T-helper 9 cell (primary cell): Measurements from ENCODE around the gene GRIK1.

Source experiments
- DNase-seq: peaks from one replicate; pipeline ENCODE4 v3.0.0-alpha.2; 2020

Gene GRIK1

DNA sequence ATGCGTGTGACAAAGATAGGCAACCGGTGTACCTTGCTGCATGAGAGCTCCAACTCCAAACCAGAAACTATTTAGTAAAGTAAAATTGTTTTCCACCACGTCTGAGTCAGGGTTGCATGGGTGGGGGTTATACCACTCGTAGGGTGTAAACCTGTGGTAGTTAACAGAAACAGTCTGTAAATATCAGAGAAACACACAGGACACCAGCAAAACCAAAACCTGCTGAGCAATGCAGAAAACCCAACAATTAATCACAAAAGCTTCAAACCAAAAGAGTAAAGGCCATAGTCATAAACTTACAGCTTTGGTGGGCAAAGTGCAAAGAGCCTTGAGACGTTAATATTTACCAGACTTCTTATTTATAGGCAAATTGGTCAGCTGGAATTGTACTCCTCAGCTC lies 358.4 kb downstream of the GRIK1 start:
- no peak for DNase-seq

DNA sequence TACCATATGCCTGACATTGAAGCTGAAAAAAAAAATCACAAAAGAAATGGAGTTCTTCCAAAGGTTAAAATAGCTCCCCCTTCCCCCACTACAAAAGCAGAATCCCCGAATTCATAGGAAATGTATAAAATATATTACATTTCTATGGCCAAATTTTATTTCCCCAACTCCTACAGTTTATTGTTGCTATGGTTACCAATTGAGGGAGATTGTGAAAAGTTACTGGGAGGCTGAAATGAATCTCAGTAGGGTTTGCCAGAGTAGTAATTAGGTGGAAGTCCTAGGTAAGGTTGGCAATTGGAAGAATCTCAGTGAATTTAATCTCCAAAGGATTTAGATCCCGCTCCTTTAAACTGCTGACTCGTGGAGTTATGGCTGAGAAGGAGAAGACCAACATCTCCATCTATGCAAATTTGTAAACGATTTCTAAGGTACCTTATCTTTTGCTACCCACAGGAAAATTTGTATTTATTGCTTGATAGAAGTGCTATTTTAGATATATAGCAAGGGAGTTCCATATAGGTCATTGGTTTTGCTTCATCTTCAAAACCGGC lies 359.0 kb downstream of the GRIK1 start:
- no peak for DNase-seq

DNA sequence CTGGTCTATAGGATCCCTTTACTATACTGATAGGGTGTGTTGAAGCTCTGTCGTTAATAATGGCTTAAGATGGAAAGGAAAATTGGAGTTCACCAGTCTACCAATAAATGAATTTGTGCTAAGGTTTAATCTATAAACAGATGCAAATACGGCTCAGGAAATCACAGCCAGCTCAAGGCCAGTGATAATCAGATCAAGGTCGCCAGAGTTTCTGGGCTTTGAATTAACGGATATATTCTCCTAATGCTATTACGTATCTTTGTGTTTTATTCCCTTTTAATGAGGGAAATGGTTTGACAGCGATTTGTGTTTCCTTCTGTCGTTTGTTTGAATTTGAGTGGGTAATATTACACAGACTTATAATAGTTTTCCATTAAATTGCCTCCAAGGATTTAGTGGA lies 361.5 kb downstream of the GRIK1 start:
- DNase-seq: no peak

DNA sequence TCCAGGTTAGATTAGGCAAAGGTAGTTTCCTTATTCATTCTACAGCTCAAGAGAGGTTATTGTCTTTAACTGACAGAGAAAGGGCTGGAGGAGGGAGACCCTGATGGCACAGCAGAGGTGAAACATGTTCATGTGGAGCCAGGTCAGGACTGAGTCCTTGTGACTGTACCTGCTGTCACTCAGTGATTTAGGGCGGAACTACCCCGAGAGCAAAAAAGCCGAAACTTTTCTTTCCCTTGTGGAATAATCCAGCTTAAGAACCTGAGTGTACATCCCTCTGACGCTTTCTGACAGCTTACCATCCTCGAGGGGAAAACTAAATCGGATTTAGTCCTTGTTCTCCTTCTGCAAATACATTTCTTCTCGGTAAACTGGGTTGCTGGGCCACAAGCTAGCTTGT lies 367.8 kb downstream of the GRIK1 start:
- DNase-seq: no peak

DNA sequence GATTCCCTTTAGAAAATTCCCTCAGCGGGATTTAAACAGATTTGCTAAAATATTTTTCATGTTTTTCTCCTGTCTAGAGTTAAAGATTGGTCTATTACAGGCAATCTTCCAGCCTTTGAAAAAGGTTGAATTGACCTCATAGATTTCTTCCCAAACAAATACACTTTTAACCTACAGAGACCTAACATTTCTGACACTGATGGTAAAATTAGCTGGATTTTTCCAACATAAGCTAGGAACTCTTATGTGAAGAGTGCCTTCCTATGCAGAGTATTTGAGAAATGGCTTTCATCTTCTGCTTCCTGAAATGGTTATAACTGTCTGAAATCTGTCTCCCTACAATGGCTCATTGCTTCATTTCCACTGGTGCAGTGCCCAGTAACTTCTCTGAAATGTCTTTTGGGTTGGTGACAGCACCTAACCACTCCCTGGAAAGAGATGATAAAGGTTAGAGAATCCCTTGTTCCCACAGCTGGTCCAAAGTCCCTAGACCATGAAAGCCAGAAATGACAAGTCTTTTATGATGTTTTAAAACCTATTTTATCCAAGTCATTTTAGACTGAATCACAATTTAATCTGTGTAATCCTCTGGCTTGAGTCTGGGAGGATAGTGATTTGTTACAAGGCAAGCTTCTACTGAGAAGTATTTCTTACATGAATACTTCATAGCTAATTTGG lies 371.6 kb downstream of the GRIK1 start:
- no peak for DNase-seq

DNA sequence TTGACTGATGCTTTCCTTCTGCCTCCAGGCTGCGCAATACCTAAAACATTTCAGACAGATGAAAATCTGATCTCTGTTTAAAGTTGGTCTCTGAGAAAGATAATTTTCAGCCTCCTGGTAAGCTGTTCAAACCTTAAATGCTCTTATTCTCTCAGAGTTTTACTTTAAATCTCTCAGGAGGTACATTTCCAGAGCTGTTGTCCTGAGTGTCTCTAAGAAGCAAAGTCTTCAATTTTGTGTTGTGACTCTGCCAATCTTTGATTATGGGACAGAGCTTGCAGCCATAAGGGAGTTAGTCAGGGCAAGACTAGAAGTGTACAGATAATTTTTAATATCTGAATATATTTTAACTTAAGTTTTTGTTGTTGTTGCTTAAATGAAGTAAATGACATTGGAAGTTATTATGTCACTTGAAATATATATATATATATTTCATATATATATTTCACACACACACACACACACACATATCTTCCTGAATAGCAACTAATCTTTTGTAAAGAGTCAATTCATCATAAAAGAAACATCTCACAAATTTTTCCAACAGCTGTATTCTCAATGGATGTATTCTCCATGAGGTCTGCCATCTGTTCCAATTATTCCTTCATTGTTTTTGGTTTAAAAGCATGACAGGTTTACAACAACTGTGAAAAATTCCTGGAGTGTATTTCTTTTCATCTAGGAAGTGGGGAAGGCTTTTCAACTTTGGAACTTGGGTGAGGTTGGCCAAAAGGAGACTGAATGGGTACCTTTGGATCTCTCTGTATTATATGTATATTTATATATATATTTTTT lies 381.7 kb downstream of the GRIK1 start:
- no peak for DNase-seq

DNA sequence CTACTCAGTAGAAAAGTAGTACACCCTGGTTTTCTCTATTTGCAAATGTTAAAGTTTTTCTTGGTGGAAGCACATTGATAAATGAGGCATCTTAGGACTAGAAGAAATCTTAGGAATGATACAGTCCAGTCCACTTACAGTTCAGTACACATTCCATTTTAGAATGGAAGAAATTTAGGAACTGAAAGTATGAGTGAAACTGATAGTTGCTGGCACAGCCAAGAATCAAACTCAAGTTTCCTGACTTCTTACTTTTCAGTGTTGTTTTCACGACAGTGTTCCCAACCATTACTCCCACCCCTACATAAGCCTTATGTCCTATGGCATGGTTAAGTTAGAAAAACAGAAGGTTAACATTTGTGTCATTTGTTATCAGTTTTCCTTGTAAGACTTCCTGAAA lies 382.6 kb downstream of the GRIK1 start:
- no peak for DNase-seq

DNA sequence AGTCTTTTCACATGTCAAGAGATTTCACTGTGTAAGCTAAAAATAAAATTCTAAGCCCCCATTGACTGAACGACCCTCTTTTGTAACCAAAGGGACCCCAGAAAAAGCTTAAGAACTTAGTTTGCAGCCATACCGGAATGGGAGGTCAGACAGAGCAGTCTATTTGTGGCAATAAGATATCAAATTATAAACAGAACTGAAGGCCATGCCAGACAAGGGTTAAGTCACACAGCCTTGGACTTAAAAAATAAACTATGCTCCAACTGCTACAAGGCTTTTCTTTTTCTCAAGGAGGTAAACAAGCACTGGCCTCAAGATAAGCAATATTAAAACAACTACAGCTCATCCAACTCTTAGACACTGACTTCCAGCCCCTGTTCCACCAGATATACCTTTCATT lies 384.2 kb downstream of the GRIK1 start:
- DNase-seq: no peak

DNA sequence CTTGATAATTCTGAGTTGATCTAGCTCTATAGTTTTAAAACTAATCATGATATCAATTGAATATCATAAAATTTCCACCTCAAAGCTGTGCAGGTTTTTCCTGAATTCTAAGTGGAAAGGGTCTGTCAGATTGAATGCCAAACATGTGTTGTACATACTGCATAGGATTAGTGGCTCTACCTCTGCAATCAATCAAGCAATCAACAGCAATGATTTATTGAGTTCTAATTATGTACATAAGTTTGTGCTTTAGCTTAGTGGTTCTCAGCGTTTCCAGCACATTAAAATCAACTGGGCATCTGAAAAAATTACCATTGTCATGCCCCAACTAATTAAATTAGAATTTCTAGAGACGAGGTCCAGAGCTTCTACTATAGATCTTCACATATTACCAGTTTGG lies 389.6 kb downstream of the GRIK1 start:
- DNase-seq: no peak

DNA sequence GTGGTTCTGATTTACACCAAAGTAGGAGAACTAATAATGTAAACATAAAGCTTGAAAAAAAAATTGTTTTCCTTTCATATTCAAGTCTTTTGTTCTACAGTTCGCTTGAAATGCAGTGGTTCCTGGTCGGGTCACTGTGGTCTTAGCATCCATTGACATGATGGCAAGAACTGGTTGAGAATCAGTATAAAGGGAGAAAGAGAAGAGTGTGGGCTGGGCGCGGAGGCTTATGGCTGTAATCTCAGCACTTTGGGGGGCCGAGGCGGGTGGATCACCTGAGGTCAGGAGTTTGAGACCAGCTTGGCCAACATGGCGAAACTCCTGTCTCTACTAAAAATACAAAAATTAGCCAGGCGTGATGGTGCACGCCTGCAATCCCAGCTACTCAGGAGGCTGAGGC lies 390.2 kb downstream of the GRIK1 start:
- DNase-seq: no peak

DNA sequence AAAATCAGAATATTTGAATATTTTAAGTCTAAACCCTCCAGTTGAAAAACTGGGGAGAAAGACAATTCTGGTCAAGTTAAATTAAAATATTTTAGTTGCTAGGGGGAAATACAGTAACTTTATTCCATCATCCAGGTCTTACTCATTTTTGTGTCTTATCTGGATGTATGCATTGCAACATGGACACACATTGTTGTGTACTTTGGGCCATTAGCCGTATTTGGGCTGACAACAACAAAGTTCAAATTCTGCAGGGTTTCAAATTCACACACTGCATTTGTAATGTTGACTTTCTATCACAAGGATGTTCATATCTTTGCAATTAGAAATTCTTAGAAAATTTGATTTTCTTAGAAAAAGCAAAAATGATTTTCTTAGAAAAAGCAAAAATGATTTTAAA lies 391.8 kb downstream of the GRIK1 start:
- no peak for DNase-seq

DNA sequence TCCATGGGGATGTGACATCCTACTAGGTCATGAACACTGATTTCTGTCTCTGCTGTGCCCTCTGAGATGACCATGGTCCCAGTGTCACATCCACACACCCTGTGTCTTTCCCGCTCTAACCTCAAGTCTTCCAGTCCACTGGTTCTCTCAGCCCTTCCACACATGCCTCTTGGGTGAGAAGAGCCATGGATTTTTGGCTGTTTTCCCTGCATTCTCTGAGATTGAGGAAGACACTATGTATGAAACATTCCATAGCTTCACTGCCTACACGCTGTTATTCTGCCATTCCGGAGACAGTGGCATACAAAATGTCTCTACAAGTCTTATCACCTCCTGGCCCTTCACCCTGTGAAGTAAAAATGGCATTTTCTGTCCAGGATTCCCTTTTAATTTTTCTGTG lies 393.7 kb downstream of the GRIK1 start:
- no peak for DNase-seq

DNA sequence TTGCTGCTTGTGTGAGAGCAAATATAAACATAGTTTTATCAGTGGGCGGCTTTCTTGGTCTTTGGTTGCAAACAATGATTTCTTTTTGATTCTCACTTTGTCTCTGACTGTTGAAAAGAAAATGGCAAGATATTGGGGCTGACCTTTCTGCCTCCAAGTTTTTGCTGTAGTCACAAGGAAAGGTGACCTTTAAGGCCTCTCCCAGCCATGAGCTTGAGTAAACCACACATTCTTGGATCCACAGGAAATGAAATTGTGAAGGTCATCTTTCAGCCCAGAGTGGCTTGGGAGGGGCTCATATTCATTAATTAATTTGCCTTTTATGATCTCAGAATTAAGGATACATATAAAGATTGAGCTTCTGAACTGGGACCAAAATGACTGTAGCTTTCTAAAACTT lies 399.5 kb downstream of the GRIK1 start:
- no peak for DNase-seq

DNA sequence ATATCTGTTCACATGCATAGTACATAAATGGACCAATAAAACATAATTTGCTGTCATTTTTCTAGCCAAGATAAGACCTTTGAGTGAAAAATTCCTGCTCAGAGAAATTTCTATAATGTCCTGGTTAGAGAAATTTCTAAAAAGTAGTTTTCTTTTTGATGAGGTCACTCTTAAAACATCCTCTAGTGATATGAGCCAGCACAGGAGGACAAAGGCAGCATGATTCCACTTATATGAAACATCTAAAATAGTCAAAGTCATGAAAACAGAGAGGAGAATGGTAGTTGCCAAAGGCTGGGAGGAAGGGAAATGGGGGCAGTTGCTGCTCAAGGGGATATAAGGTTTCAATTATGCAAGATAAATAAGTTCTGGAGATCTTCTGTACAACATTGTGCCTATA lies 401.7 kb downstream of the GRIK1 start:
- no peak for DNase-seq

DNA sequence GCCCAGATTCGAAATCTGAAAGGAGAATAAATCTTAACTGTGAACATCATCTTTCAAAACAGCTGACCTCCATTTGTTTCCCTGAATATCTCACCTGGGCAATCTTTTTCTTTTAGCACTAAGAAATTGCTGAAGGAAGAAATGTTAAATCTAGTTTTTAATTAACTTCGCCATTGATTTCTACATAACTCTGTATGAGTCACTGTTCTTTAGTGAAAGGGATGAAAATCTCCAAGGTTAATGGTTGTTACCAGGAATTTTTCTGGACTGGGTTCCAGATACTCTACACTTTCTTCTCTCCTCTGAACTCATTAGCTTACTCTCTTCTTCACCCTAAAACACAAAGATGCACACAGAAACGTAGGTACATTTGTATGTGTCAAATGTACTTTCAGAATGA lies 405.3 kb downstream of the GRIK1 start:
- DNase-seq: no peak

DNA sequence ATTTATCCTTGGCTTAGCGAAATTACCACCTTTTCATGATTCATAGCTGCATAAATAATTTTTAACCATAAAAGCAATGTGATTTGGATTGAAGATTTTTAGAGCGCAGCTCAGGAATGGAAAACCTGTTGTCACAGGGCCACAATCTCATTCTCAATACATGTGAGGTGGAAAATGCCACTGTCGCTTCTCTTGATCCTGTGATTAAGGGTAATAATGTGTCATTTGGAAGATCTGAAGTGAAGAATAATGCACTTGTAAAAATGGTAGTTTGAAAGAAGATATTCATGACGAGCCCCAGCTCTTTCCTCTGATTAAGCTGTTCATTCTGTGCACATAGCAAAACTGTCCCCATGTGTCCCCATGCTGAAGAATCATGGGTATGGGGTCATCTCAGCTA lies 410.7 kb downstream of the GRIK1 start:
- DNase-seq: no peak

DNA sequence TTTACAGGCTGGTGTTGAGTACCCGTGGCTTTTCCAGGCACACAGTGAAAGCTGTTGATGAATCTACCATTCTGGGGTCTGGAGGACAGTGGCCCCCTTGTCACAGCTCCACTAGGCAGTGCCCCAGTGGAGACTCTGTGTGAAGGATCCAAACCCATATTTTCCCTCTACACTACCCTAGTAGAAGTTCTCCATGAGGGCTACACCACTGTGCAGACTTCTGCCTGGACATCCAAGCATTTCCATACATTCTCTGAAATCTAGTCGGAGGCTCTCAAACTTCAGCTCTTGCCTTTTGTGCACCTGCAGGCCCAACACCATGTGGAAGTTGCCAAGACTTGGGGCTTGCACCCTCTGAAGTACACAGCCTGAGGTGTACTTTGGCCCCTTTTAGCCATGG lies 413.3 kb downstream of the GRIK1 start:
- DNase-seq: no peak

DNA sequence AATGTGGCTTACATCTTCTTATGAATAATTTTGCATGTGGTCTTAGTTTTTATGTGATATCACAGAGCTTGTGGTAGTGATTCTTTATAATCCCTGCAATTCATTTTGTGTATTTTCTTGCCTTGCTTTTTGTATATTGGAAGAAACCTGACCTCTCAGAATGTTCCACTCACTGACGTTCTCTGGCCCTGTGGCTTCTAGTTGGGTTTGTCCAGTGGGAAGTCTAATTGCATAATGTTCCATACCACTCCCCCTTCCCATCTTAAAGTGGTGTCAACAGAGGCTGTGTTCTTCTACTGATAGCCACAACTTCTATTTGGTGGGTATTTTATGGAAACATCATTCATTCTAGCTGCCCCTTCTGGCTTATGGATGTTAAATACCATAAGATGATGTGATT lies 415.7 kb downstream of the GRIK1 start:
- DNase-seq: no peak

DNA sequence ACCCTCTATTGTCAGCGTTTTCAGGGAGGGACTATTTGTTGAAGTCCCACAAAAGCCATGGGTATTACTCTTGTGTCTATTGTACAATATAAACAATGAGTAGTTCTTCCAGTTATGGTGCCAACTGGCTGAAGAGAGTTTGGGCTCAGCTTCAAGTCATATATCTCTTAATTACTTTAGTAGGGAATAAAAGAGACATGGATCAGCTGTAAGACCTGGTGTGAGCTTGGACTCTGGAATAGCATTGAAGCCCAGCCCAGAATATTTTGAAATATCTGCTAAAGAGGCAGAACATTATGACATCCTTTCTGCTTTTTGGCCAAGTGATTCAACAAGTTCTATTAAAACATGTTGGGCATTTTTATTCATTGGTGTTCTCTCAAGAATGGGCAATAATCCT lies 416.1 kb downstream of the GRIK1 start:
- DNase-seq: no peak

DNA sequence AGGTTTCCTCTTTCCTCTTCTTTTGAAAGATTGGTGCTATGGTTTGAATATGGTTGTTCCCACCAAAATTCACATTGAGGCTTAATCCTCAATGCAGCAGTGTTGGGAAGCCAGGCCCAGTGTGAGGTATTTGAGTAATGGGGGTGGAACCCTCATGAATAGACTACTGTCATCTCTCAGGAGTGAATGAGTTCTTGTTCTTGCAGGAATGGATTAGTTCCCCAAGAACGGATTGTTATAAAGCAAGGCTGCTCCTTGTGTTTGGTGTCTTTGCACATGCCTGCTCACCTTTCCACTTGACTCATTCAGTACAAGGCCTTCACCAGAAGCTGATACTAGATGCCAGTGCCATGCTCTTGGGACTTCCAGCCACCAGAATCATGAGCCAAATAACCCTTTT lies 417.9 kb downstream of the GRIK1 start:
- DNase-seq: no peak

DNA sequence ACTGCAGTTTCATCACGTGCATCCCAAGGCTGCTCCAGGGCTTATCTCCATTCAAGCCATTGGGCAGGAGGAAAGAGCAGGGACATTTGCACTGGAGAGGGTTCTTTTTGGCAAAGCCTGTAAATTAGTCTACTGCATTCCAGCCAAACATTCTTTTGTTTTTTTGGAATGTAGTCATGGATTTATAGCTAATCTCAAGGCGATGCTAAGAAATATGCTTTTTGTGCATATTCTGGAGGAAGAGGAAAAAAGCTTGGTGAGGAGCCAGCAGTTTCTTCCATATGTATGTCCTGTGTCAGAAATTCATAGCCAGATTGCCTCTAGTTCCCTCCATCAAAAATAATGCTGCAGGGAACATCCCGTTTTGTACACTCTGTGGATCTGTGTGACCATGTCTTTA lies 419.6 kb downstream of the GRIK1 start:
- DNase-seq: no peak

DNA sequence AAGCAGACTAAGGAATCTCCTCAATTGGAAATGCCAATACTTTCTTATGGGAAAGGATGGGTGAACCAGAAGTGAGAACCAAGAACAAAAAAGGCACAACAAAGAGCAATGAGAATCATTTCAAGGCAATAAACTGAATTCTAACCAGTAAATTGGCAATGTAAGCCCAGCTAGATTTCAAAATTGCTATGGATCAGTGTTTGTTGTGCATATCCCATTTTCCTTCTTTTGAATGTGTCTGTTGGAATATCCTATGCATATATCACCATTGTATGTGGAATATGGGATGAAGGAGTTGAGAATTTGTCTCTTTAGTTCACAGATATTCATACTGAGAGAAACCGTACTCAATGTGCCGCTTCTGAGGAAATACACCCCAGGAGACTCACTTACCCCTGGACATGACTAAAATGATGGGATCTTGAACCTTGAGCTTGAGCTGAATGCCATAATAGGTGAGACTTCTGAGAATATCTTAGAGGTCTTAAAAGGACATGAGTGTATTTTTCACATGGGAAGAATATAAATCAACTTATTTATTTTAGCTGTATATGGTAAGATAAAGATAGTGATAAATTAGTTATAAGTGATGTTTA lies 425.0 kb downstream of the GRIK1 start:
- no peak for DNase-seq

DNA sequence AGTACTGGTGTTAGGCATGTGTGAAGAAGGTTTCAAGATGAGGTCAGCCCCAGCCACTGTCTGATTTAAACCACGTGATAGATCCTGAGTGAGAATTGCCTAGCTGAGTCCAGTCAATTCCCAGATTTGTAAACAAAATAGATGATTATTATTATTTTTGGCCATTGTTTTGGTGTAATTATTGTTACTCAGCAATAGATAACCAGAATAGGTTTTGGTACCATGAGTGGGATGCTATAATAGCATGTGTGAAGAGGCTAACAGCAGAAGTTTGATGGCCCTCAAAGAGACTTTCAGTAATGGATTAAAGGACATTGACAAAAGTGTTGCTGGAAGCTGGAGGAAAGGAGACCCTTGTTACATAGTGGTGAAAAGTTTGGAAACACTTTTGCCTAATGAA lies 426.3 kb downstream of the GRIK1 start:
- no peak for DNase-seq

DNA sequence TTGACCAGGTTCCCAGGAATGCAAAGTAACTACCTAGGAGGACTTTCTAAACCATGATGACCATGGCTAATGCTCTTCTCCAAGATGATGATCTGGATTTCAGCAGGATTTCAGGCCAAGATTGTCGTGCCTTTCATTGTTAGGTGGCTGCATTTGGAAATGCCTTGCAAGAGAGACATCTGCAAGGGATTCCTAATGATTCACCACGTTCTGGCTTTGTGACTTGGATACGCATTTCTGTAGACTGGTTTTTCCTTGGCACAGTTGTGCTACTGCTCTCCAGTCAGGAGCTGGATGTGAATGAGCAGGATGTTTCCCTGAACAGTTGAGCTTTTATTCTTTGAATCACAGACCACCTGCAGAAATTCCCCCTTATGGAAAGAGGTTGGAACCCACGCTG lies 428.7 kb downstream of the GRIK1 start:
- DNase-seq: no peak
